Uterus (tissue), 2 donors: Measurements from ENCODE around the gene SMKR1.

Experiments
- CTCF ChIP-seq, 4 experiments: fragments of 200-600 bp in 2 of 4; fragments of 450-650 bp in 2 of 4; sonication (generic) in 2 of 4; IDR thresholded peaks; one replicate each; pipeline ENCODE4 v1.5.1; 2016 to 2019; ENCODE audit warnings: antibody characterized with exemption in 4 of 4, mild to moderate bottlenecking in 2 of 4, moderate library complexity in 1 of 4
- POLR2A ChIP-seq, 2 donors: fragments of 450-650 bp; IDR thresholded peaks; one replicate each; pipeline ENCODE4 v1.6.1; 2016; ENCODE audit warnings: antibody characterized with exemption in 2 of 2, mild to moderate bottlenecking in 1 of 2, moderate library complexity in 1 of 2

GRCh38 chr7:129499999-129500398 lies 2.3 kb upstream of the SMKR1 start:
- no peak for TF ChIP-seq CTCF (IDR thresholded peaks at IDR 0.05)
- no peak for TF ChIP-seq POLR2A (IDR thresholded peaks at IDR 0.05)
